Activated CD4-positive, CD25-positive, alpha-beta regulatory T cell treated with anti-CD3 and anti-CD28 coated beads, Interleukin-2, amount 50 U/mL, for 16 hours (primary cell): ENCODE data around the gene SDC3.
"Not testable (repeated sequence)": the region's sequence is repeated elsewhere in the genome, so short reads cannot be mapped to it uniquely, and the experiment has no call there.

Experiments used
- DNase-seq: peaks from one replicate; pipeline ENCODE4 v3.0.0-alpha.2; 2020; ENCODE audit warnings: low read depth, low spot score

SDC3 gene

GRCh38 chr1:30908696-30909364 is at the start of gene SDC3:
Gene SDC3, minus strand, starts transcription at chr1:30908758. Its CDS starts 172 bp downstream, at chr1:30908586.
- no peak for DNase-seq

- no peak for DNase-seq
Measured at GRCh38 chr1:30957560-30958222, 49.1 kb upstream of the SDC3 start.

GRCh38 chr1:30955448-30956015 is 47.0 kb upstream of the SDC3 start:
- DNase-seq, result no peak

- DNase-seq, result no peak
Measured at GRCh38 chr1:30953685-30954084, 45.1 kb upstream of the SDC3 start.

- DNase-seq, result no peak
Measured at GRCh38 chr1:30952098-30952497, 43.5 kb upstream of the SDC3 start.

GRCh38 chr1:30950700-30951099 is 42.1 kb upstream of the SDC3 start:
- DNase-seq, result no peak

GRCh38 chr1:30950053-30950452 is 41.5 kb upstream of the SDC3 start:
- DNase-seq, result no peak

GRCh38 chr1:30949487-30949838 is 40.9 kb upstream of the SDC3 start:
- DNase-seq, result not testable (repeated sequence)

- DNase-seq, result not testable (repeated sequence)
Measured at GRCh38 chr1:30948813-30949486, 40.4 kb upstream of the SDC3 start.

- DNase-seq, result no peak
Measured at GRCh38 chr1:30948278-30948677, 39.7 kb upstream of the SDC3 start.

- no peak for DNase-seq
Measured at GRCh38 chr1:30947212-30947611, 38.7 kb upstream of the SDC3 start.

GRCh38 chr1:30942326-30942963 is 33.9 kb upstream of the SDC3 start:
- DNase-seq, result no peak

- no peak for DNase-seq
Measured at GRCh38 chr1:30940541-30940940, 32.0 kb upstream of the SDC3 start.

- DNase-seq, result no peak
Measured at GRCh38 chr1:30936541-30937171, 28.1 kb upstream of the SDC3 start.

- DNase-seq, result not testable (repeated sequence)
Measured at GRCh38 chr1:30935758-30936157, 27.2 kb upstream of the SDC3 start.

GRCh38 chr1:30934613-30935012 is 26.1 kb upstream of the SDC3 start:
- DNase-seq, result no peak

- no peak for DNase-seq
Measured at GRCh38 chr1:30933874-30934252, 25.3 kb upstream of the SDC3 start.

GRCh38 chr1:30930631-30931173 is 22.1 kb upstream of the SDC3 start:
- DNase-seq, result no peak

GRCh38 chr1:30929944-30930525 is 21.5 kb upstream of the SDC3 start:
- DNase-seq, result no peak

- DNase-seq, result no peak
Measured at GRCh38 chr1:30929135-30929889, 20.8 kb upstream of the SDC3 start.
